Measurements from ENCODE around the gene COPS7A.

- TF ChIP-seq CTCF (IDR thresholded peaks at IDR 0.05) (no peak), POLR2A (IDR thresholded peaks at IDR 0.05) (no peak), EP300 (IDR thresholded peaks at IDR 0.05) (no peak)
Observed at GRCh38 chr12:6734506-6735387, 10.9 kb downstream of the COPS7A start.
